ENCODE data around the gene PGLYRP1.

Gene PGLYRP1

GRCh38 chr19:45972081-45972946 lies 50.5 kb downstream of the PGLYRP1 start:
- DNase-seq (ENCODE audit: insufficient read length, low spot score) (no peak), FAIRE-seq (no peak)

DNA sequence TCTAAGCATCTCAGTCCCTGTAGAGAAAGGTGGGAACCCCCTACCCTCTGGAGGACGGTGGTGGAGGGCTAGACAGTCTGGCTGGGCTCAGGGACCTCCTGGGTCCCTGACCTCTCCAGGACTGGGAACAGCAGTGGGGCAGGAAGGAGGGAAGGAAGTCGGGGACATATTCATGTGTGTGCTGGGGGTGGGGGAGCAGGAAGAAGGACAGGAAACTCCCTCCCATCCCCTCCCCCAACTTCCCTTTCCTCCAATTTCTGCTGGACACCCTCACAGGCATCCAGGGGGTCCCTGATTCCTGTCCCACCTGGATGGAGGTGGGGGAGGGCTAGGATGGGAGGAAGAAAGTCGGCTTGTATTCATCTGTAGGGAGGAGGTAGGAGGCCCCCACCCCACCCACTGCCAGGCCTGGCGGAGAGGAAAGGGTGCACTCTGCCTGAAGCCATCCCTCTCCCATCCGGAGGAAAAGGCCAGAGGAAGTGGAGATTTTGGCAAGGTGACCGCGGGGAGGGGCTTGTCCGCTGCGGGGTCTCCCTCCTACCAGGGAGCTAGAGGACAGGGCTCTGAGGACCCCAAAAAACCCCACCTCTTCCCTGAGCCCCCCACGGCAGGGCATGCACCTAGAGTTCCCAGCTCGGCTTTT lies 51.5 kb downstream of the PGLYRP1 start:
- no peak for FAIRE-seq
- no peak for DNase-seq (ENCODE audit: insufficient read length, low spot score)

- FAIRE-seq (no peak), DNase-seq (ENCODE audit: insufficient read length, low spot score) (no peak)
Observed at GRCh38 chr19:45969676-45970075, 53.2 kb downstream of the PGLYRP1 start.
